DOHH2 (cell line): Measurements from ENCODE around the gene SH2D1B.

Experiments used
- H3F3A ChIP-seq: fragments of 200-600 bp; sonication (generic), shearing (Covaris generic); 2 replicates; pipeline ENCODE4 v1.6.0; 2016; ENCODE audit warnings: antibody characterized with exemption, mild to moderate bottlenecking; ENCODE audit not compliant: control insufficient read depth, insufficient read depth
- H3K27ac ChIP-seq: fragments of 200-600 bp; sonication (generic); 2 replicates; pipeline ENCODE4 v1.5.1; 2014; ENCODE audit warnings: low read depth, mild to moderate bottlenecking, low read length, moderate library complexity
- H3K27me3 ChIP-seq: fragments of 200-600 bp; sonication (generic); 2 replicates; pipeline ENCODE4 v1.6.1; 2014; ENCODE audit warnings: mild to moderate bottlenecking, low read length, mixed read lengths; ENCODE audit not compliant: control insufficient read depth
- H3K36me3 ChIP-seq: fragments of 200-600 bp; sonication (generic); 2 replicates; pipeline ENCODE4 v1.6.1; 2014; ENCODE audit warnings: mild to moderate bottlenecking, low read length, moderate library complexity, mixed read lengths; ENCODE audit not compliant: control insufficient read depth
- H3K4me1 ChIP-seq: fragments of 200-600 bp; sonication (generic); 2 replicates; pipeline ENCODE4 v1.6.1; 2014; ENCODE audit warnings: mild to moderate bottlenecking, low read length, mixed read lengths; ENCODE audit not compliant: control insufficient read depth
- H3K4me2 ChIP-seq: fragments of 200-600 bp; sonication (generic); 2 replicates; pipeline ENCODE4 v1.6.0; 2014; ENCODE audit warnings: mild to moderate bottlenecking, low read length, moderate library complexity
- H3K4me3 ChIP-seq: fragments of 200-600 bp; sonication (generic); 2 replicates; pipeline ENCODE4 v1.5.1; 2014; ENCODE audit warnings: mild to moderate bottlenecking, low read length, mixed read lengths
- H3K79me2 ChIP-seq: fragments of 200-600 bp; sonication (generic); 2 replicates; pipeline ENCODE4 v1.6.1; 2014; ENCODE audit warnings: mild to moderate bottlenecking, low read length, mixed read lengths; ENCODE audit not compliant: control insufficient read depth
- H3K9me2 ChIP-seq: fragments of 200-600 bp; sonication (generic); replicated peaks from 2 replicates; pipeline ENCODE4 v1.6.1; 2014; ENCODE audit warnings: mild to moderate bottlenecking, low read length, mixed read lengths; ENCODE audit not compliant: control insufficient read depth
- H3K9me3 ChIP-seq: fragments of 200-600 bp; sonication (generic); 2 replicates; pipeline ENCODE4 v1.6.1; 2014; ENCODE audit warnings: antibody characterized with exemption, low read length, mixed read lengths; ENCODE audit not compliant: control insufficient read depth, insufficient read depth
- H4K20me1 ChIP-seq: fragments of 200-600 bp; sonication (generic); 2 replicates; pipeline ENCODE4 v1.6.0; 2014; ENCODE audit warnings: low read depth, mild to moderate bottlenecking, antibody characterized with exemption, low read length, moderate library complexity; ENCODE audit not compliant: control insufficient read depth, insufficient read depth
- EZH2phosphoT487 ChIP-seq: fragments of 200-600 bp; sonication (generic); IDR thresholded peaks from 2 replicates; pipeline ENCODE4 v1.6.1; 2017; ENCODE audit warnings: borderline replicate concordance, mild to moderate bottlenecking, antibody characterized with exemption, low read length, moderate library complexity, mixed read lengths
- TF ChIP-seq, protein P1 (sequence below): fragments of 200-600 bp; sonication (generic); IDR thresholded peaks from one replicate; pipeline ENCODE4 v1.5.1; 2014; ENCODE audit warnings: antibody characterized with exemption, mild to moderate bottlenecking, low read depth, low read length; ENCODE audit not compliant: poor library complexity, severe bottlenecking

Gene SH2D1B

DNA sequence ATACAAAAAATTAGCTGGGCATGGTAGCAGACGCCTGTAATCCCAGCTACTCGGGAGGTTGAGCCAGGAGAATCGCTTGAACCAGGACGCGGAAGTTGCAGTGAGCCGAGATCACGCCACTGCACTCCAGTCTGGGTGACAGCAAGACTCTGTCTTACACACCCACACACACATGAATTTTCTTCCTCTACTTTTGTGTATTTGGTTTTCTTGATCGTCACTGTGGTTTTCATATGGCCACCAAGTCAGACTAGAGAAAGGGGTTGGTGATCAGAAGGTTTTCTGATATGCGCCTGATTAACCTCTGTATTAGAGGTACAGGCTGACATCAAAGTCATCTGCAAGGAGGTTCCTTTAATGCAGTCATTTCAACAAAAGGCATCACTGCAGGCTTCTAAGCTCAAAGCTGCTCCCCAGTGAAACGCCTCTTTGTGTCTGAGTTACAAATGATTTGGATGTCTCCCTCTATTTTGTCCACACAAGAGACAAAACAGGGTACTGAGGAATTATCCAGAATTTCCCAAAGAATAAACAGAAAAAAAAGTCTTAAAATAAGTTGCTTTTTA is 11.1 kb downstream of the SH2D1B start:
- Histone ChIP-seq H3K27me3 (peaks cover 34% of the 10 kb centered on the region), H3K79me2 (no peaks in the 10 kb centered on the region), H3K9me3 (no peaks in the 10 kb centered on the region), H4K20me1 (no peaks in the 10 kb centered on the region), H3K4me2 (no peak overlapping the region), H3K27ac (no peak overlapping the region), H3K36me3 (no peaks in the 10 kb centered on the region), H3F3A (no peaks in the 10 kb centered on the region), H3K9me2 (no peaks in the 10 kb centered on the region), H3K4me1 (no peaks in the 10 kb centered on the region), H3K4me3 (no peak overlapping the region)
- no peak for TF ChIP-seq EZH2phosphoT487
- TF ChIP-seq, protein P1, sequence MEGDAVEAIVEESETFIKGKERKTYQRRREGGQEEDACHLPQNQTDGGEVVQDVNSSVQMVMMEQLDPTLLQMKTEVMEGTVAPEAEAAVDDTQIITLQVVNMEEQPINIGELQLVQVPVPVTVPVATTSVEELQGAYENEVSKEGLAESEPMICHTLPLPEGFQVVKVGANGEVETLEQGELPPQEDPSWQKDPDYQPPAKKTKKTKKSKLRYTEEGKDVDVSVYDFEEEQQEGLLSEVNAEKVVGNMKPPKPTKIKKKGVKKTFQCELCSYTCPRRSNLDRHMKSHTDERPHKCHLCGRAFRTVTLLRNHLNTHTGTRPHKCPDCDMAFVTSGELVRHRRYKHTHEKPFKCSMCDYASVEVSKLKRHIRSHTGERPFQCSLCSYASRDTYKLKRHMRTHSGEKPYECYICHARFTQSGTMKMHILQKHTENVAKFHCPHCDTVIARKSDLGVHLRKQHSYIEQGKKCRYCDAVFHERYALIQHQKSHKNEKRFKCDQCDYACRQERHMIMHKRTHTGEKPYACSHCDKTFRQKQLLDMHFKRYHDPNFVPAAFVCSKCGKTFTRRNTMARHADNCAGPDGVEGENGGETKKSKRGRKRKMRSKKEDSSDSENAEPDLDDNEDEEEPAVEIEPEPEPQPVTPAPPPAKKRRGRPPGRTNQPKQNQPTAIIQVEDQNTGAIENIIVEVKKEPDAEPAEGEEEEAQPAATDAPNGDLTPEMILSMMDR, result no peak

DNA sequence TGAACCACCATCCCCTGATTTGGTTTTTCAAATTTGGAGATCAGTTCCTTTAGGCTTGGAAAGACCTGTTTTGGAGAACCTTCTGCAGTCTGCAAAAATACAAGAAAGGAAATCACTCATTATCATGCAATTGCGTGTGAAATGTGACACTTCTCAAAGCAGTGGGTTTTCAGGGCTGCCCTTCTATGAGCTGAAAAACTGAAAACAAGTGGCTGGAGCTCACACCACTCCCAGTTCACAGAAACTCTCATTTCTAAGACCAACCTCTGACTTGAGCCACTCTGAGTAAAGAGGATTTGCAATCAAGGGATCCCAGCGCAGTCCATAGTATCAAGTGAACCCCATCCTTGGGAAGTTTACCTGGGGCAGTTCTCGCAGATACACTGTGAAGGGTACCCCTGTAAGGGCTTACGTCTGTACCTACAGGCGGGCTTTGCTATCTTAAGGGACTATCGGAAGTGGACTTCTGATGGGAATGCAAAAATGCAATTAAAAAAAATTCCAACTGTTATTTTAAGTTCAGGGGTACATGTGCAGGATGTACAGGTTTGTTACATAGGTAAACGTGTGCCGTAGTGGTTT is 12.8 kb downstream of the SH2D1B start:
- Histone ChIP-seq H3K27ac (no peak overlapping the region), H3K9me3 (no peaks in the 10 kb centered on the region), H3K27me3 (peaks cover 37% of the 10 kb centered on the region), H3K4me2 (no peak overlapping the region), H4K20me1 (no peaks in the 10 kb centered on the region), H3K36me3 (no peaks in the 10 kb centered on the region), H3K79me2 (no peaks in the 10 kb centered on the region), H3K4me3 (no peak overlapping the region), H3K9me2 (no peaks in the 10 kb centered on the region), H3K4me1 (no peaks in the 10 kb centered on the region), H3F3A (no peaks in the 10 kb centered on the region)
- no peak for TF ChIP-seq EZH2phosphoT487

DNA sequence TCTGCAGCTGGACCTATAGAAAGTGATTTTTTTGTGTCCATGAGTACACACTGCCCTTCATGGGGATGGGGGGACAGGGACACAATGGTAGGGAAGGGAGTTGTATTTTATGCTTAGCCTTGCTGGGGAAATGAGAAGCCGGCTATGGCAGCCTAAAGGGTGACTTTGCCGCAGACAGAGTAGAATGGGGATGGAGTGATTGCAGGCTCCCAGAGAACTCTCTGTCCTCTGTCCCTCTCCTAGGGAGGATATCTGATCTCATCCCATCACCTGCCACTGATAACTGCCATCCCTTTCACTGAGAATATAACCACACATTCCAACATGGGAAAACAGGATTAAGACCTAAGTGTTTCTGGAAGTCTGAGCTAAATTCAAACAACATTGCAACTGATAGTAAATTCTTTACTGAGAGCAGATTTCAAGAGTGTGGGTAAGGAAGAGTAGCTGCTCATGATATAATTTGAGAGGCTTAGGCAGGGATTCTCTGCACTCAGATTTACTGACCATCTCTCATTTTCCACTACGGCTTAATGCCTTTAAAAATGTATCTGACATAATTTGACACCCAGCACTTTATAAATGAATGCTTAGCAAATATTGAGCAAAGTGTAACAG is 13.9 kb downstream of the SH2D1B start:
- H4K20me1 ChIP-seq, result no peaks in the 10 kb centered on the region
- no peaks in the 10 kb centered on the region for H3K9me2 ChIP-seq
- no peaks in the 10 kb centered on the region for H3K4me1 ChIP-seq
- H3K4me3 ChIP-seq, result no peak overlapping the region
- H3F3A ChIP-seq, result no peaks in the 10 kb centered on the region
- no peak for TF ChIP-seq EZH2phosphoT487
- TF ChIP-seq, protein P1, result no peak
- peaks cover 37% of the 10 kb centered on the region for H3K27me3 ChIP-seq
- no peak overlapping the region for H3K27ac ChIP-seq
- no peak overlapping the region for H3K4me2 ChIP-seq
- no peaks in the 10 kb centered on the region for H3K36me3 ChIP-seq
- H3K9me3 ChIP-seq, result no peaks in the 10 kb centered on the region
- H3K79me2 ChIP-seq, result no peaks in the 10 kb centered on the region

DNA sequence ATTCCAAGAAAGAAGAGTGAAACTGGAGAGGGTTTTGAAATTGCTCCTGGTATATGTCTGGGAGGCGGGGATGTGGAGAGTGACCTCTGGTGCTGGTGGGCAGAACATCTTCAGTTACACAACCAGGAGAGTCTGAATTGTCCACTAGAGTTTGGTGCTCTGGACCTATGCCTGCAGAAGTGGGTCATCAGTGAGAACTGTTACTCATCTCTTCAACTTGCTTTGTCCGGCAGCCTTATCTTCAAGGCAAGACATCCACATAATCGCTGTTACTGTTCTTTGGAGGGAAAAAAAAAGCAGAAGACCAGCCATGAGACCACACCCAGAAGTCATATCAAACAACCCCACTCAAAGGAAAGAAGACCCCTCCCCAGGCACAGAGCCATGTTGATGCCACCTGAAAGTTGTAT is 14.9 kb downstream of the SH2D1B start:
- Histone ChIP-seq H4K20me1 (no peaks in the 10 kb centered on the region), H3K27me3 (peaks cover 37% of the 10 kb centered on the region), H3K36me3 (no peaks in the 10 kb centered on the region)

More for the DNA sequence above, 14.9 kb downstream of the SH2D1B start:
- TF ChIP-seq, protein P1, result no peak
- no peak for TF ChIP-seq EZH2phosphoT487
- Histone ChIP-seq H3K9me2 (no peaks in the 10 kb centered on the region), H3K4me2 (no peak overlapping the region), H3F3A (no peaks in the 10 kb centered on the region), H3K4me1 (no peaks in the 10 kb centered on the region), H3K27ac (no peak overlapping the region), H3K79me2 (no peaks in the 10 kb centered on the region), H3K4me3 (no peak overlapping the region), H3K9me3 (no peaks in the 10 kb centered on the region)
